Body of pancreas (tissue), 4 donors: Measurements from ENCODE around the gene FABP7. TPM values are rescaled to one million over a fixed set of nuclear protein-coding genes. Genes with fewer than 3 reads are reported as not detected.
A peak's percentile ranks its signal among the peaks of the same experiment; 100 is the strongest.

Experiments used
- ATAC-seq: fragments of 150-250 bp; one replicate; pipeline ENCODE4 v1.9.1; 2016
- DNase-seq, 4 donors: peaks; one replicate each; pipeline ENCODE4 v3.0.0-alpha.2; 2019
- H3K27ac ChIP-seq, 4 donors: fragments of 200-600 bp; sonication (generic); 1 replicate in 3 of 4; 2 replicates in 1 of 4; pipeline versions ENCODE4 v1.5.1 to v1.6.1; 2016 to 2019; ENCODE audit warnings: mild to moderate bottlenecking in 1 of 4, mixed read lengths in 1 of 4, moderate library complexity in 1 of 4
- H3K27me3 ChIP-seq, 2 donors: fragments of 200-600 bp; sonication (generic); one replicate each; pipeline ENCODE4 v1.6.0; 2016; ENCODE audit warnings: mild to moderate bottlenecking in 1 of 2
- H3K36me3 ChIP-seq, 2 donors: fragments of 200-600 bp; sonication (generic); replicated peaks in 1 of 2; 2 replicates each; pipeline ENCODE4 v1.5.1; 2016; ENCODE audit warnings: low read depth in 2 of 2; ENCODE audit not compliant: insufficient read depth in 1 of 2
- H3K4me1 ChIP-seq: fragments of 200-600 bp; sonication (generic); one replicate; pipeline ENCODE4 v1.6.0; 2016
- H3K4me3 ChIP-seq, 2 donors: fragments of 200-600 bp; sonication (generic); 1 replicate in 1 of 2; 2 replicates in 1 of 2; pipeline ENCODE4 v1.5.1; 2016 to 2019
- H3K9me3 ChIP-seq, 3 donors: fragments of 200-600 bp; sonication (generic); 1 replicate in 2 of 3; 2 replicates in 1 of 3; pipeline ENCODE4 v1.5.1; 2016
- CTCF ChIP-seq, 7 experiments: fragments of 450-650 bp in 4 of 7; fragments of 200-600 bp in 3 of 7; sonication (generic) in 3 of 7; IDR thresholded peaks; one replicate each; pipeline ENCODE4 v1.5.1; 2016 to 2019; ENCODE audit warnings: antibody characterized with exemption in 7 of 7
- POLR2A ChIP-seq, 3 donors: fragments of 450-650 bp; IDR thresholded peaks; one replicate each; pipeline ENCODE4 v1.6.1; 2016; ENCODE audit warnings: antibody characterized with exemption in 3 of 3, mild to moderate bottlenecking in 2 of 3
- WGBS, 2 donors: methylation state at CpG; one replicate each; pipeline ENCODE4 v1.1.5; 2017; 5-methylcytosine and 5-hydroxymethylcytosine counted together
- intact Hi-C: fragments of 100-400 bp; cut with DNase I; formaldehyde crosslinking; loops from one replicate; pipeline ENCODE4 v1.15.1; 2023
- total RNA-seq, 2 donors: library from RNA; depleted of rRNA; stranded (reverse); fragments of >200 nt; gene quantifications; one replicate each; pipeline ENCODE4 v1.1.0, GENCODE V29; 2016

The FABP7 gene
- total RNA-seq, 2 donors from 2014 or later, result not detected

DNA sequence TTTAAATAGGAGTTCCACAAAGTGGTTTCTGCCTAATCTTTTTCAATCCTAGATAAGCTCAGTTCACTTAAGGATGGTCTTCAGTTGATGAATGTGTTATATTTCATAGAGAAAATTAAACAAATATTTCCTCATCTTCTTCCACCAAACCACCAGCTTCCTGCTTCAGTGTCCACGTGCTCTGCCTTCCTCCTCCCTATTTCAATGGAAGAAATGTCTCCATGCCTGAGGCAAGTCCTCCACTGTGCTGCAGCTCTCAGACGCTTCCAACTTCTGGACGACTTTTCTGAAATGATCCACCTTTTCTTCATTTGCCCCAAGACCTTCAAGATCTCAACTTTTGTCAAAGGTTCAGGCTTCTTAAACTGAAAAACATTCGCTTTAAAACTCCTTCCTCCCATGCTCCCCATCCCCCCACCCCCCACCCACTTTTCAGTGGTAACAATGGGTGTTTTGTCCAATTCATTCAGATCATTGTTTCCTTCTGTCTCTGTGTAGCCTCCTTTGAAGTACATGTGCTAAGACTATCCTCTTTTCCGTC is 25.3 kb upstream of the FABP7 start:
- Histone ChIP-seq H3K4me3 (no peak overlapping the region), H3K36me3 (no peaks in the 10 kb centered on the region), H3K4me1 (no peaks in the 10 kb centered on the region), H3K27me3 (no peaks in the 10 kb centered on the region), H3K27ac (peak overlapping the region in 1 of 4 donors; percentile 23), H3K9me3 (no peaks in the 10 kb centered on the region)
- intact Hi-C loops, result no loop called here
- DNase-seq, result no peak
- no peak for ATAC-seq
- TF ChIP-seq CTCF (IDR thresholded peaks at IDR 0.05) (no peak), POLR2A (IDR thresholded peaks at IDR 0.05) (no peak)
- WGBS, 2 donors, result 72 to 75% methylated on average over 5 of the region's 5 CpGs

GRCh38 chr6:122755901-122756300 is 23.6 kb upstream of the FABP7 start:
- Histone ChIP-seq H3K4me1 (no peaks in the 10 kb centered on the region), H3K9me3 (no peaks in the 10 kb centered on the region), H3K36me3 (no peaks in the 10 kb centered on the region), H3K27me3 (no peaks in the 10 kb centered on the region), H3K4me3 (no peak overlapping the region), H3K27ac (no peak overlapping the region)
- ATAC-seq (no peak), DNase-seq (no peak)
- 64 to 69% methylated on average over 9 of the region's 9 CpGs for WGBS, 2 donors
- TF ChIP-seq POLR2A (IDR thresholded peaks at IDR 0.05), result no peak
- no peak for TF ChIP-seq CTCF (IDR thresholded peaks at IDR 0.05)
- intact Hi-C loops, result no loop called here

DNA sequence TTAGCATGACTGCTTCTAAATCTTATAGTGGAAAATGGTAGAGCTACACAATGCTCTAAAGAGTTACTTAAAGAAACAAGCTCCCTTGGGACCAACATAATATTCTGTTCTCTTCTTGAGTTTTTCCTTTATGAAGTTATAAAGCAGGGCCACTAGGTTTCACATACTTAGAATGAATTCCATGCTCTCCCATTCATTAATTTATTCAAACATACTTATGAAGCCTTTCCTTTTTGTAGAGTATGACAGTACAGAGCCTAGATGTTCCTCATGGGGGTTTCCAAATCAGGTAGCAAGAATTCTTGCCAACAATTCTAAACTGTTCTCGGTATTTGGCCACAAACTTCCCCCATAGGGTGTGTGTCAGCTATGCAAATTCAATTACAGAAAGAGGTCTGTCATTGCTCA is 20.6 kb upstream of the FABP7 start:
- no peaks in the 10 kb centered on the region for H3K4me1 ChIP-seq
- WGBS, 2 donors, result 48 to 65% methylated on average over 1 of the region's 1 CpG
- TF ChIP-seq POLR2A (IDR thresholded peaks at IDR 0.05) (no peak), CTCF (IDR thresholded peaks at IDR 0.05) (no peak)
- no peak overlapping the region for H3K27ac ChIP-seq
- H3K4me3 ChIP-seq, result no peak overlapping the region
- no peaks in the 10 kb centered on the region for H3K36me3 ChIP-seq
- no peak for DNase-seq
- intact Hi-C loops, result no loop called here
- ATAC-seq, result no peak
- no peaks in the 10 kb centered on the region for H3K27me3 ChIP-seq
- no peaks in the 10 kb centered on the region for H3K9me3 ChIP-seq

GRCh38 chr6:122760330-122760729 is 19.2 kb upstream of the FABP7 start:
- DNase-seq, result no peak
- intact Hi-C loops, result no loop called here
- Histone ChIP-seq H3K4me3 (no peak overlapping the region), H3K4me1 (no peaks in the 10 kb centered on the region), H3K9me3 (no peaks in the 10 kb centered on the region), H3K27ac (no peak overlapping the region), H3K27me3 (no peaks in the 10 kb centered on the region), H3K36me3 (no peaks in the 10 kb centered on the region)
- ATAC-seq, result no peak
- TF ChIP-seq CTCF (IDR thresholded peaks at IDR 0.05) (no peak), POLR2A (IDR thresholded peaks at IDR 0.05) (no peak)

- Histone ChIP-seq H3K27me3 (no peaks in the 10 kb centered on the region), H3K27ac (no peak overlapping the region), H3K4me3 (no peak overlapping the region), H3K4me1 (peaks cover 11% of the 10 kb centered on the region), H3K36me3 (no peaks in the 10 kb centered on the region), H3K9me3 (no peaks in the 10 kb centered on the region)
- intact Hi-C loops, result no loop called here
- DNase-seq, result no peak
- ATAC-seq, result no peak
- TF ChIP-seq CTCF (IDR thresholded peaks at IDR 0.05) (no peak), POLR2A (IDR thresholded peaks at IDR 0.05) (no peak)
Measured at GRCh38 chr6:122766256-122766655, 13.3 kb upstream of the FABP7 start.
